Measurements from ENCODE around the gene AANAT.

GRCh38 chr17:76458580-76459490, 8.6 kb upstream of the AANAT start:
- TF ChIP-seq EZH2phosphoT487 (IDR thresholded peaks at IDR 0.05; ENCODE audit: insufficient read depth, low read depth) (no peak), EZH2 (IDR thresholded peaks at IDR 0.05; ENCODE audit: insufficient read depth, poor library complexity, severe bottlenecking) (no peak)

All from GM23248 (cell line).